NB4 (cell line): Measurements from ENCODE around the gene CALCOCO1.

Experiments used
- MYC ChIP-seq: IDR thresholded peaks from 2 replicates; pipeline ENCODE4 v1.6.1; 2011; ENCODE audit warnings: low read depth, low read length
- POLR2A ChIP-seq: IDR thresholded peaks from 2 replicates; pipeline ENCODE4 v1.6.1; 2011; ENCODE audit warnings: mild to moderate bottlenecking; ENCODE audit not compliant: insufficient read length; ENCODE audit errors: extremely low read depth
- TF ChIP-seq, protein P1 (sequence below): IDR thresholded peaks from one replicate; pipeline ENCODE4 v1.5.1; 2012; ENCODE audit warnings: low read depth, low read length
- TF ChIP-seq, protein P2 (sequence below): IDR thresholded peaks from 2 replicates; pipeline ENCODE4 v1.6.1; 2011; ENCODE audit warnings: low read depth, low read length

DNA sequence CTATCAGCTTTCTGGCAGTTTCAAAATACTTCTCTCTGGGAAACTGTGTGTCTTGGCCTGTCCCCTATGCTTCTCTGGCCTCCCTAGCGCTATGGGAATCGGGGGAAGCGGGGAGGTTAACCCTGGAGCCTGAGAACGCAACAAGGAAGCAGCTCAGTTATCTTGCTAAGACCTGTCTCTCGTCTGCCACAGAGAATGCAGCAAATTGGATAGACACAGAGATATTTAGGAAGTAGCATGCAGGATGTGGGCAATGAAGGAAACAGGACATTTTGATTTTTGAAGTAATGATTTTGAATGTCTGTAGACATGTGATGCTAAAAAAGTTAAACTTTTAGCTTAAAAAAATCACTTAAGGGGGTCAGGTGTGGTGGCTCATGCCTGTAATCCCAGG is 6.6 kb upstream of the CALCOCO1 start:
- TF ChIP-seq, protein P1, sequence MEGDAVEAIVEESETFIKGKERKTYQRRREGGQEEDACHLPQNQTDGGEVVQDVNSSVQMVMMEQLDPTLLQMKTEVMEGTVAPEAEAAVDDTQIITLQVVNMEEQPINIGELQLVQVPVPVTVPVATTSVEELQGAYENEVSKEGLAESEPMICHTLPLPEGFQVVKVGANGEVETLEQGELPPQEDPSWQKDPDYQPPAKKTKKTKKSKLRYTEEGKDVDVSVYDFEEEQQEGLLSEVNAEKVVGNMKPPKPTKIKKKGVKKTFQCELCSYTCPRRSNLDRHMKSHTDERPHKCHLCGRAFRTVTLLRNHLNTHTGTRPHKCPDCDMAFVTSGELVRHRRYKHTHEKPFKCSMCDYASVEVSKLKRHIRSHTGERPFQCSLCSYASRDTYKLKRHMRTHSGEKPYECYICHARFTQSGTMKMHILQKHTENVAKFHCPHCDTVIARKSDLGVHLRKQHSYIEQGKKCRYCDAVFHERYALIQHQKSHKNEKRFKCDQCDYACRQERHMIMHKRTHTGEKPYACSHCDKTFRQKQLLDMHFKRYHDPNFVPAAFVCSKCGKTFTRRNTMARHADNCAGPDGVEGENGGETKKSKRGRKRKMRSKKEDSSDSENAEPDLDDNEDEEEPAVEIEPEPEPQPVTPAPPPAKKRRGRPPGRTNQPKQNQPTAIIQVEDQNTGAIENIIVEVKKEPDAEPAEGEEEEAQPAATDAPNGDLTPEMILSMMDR = no peak
- TF ChIP-seq, protein P2, sequence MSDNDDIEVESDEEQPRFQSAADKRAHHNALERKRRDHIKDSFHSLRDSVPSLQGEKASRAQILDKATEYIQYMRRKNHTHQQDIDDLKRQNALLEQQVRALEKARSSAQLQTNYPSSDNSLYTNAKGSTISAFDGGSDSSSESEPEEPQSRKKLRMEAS = no peak
- TF ChIP-seq POLR2A = no peak
- no peak for TF ChIP-seq MYC
